NCI-H146 treated with DMSO at 0.1 percent for 48 hours (cell line): Measurements from ENCODE around the gene USP13.
A peak's percentile ranks its signal among the peaks of the same experiment; 100 is the strongest.

Experiments
- DNase-seq: peaks from one replicate; lab custom pipeline; 2025; ENCODE audit not compliant: unreplicated experiment; lab: John Stamatoyannopoulos, UW

USP13 gene

DNA sequence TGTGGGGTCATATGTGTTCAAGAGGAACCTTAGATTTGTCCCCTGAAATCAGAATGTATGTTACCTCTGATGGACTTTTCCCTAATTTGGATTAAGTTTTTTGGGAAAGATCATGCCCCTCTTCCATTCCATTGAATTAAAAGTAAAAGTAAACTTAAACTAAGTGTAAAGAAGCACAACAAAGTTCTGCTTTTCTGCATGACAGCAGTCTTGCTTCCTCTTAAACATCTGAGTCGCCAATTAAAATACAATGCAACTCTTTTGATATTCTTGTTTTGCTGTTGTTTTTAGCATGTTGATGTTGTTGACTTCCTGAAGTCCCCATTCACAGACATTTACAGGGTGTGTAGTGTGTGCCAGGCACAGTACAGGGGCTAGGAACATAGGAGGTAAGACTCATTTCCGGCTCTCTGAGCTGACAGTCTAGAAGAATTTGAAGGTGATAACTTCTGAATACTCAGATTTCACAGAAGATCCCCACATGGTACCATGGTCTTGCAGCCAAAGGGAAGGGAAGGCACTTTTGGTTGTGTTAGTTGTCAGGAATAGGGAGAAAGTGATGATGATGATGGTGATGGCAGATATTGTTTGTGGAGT lies 45.0 kb downstream of the USP13 start:
- no peak for DNase-seq

DNA sequence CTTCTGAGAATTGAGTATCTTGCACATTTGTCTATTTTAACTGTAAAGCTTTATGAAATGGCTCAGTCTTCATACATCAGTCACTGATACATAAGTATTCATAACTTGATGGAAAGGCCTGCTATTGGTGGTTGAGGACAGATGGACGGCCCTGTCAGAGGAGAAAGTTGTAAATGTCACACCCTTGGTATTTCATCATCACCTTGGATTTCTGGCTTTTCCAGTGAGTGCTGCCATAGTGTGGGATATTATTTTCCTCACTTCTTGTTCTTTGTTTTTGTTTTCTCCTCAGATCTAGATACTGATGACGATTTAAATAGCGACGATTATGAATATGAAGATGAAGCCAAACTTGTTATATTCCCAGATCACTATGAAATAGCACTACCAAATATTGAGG lies 47.9 kb downstream of the USP13 start:
- DNase-seq: no peak

DNA sequence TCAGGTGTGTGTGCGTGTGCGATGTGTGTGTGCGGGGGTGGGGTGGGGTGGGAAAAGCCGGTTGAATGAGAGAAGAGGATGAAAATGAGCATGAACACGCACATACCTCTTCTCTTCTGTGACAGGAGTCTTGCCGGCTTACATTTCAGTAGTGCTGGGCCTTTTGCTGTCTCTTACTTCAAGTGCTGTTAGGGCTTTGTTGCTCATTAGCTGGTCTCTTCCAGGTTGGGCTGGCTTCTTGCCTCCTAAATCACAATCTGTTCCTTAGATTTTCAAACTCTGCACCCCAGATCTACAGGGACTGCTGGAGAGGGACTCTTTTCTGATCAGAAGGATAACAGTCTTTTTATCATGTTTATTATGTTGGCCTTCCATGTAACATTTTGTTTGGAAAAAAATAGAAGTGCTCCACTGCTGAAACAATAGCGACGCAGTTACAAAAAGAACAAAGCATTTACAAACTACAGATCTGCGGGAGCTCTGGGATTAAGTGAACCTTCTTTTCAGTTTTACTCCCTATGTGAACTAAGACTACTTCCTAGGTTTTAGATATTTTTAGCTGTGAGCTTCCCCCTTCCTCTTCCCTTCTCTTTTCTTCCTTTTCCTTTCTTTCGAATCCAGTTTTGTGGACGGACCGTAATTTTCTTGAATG lies 48.5 kb downstream of the USP13 start:
- no peak for DNase-seq

DNA sequence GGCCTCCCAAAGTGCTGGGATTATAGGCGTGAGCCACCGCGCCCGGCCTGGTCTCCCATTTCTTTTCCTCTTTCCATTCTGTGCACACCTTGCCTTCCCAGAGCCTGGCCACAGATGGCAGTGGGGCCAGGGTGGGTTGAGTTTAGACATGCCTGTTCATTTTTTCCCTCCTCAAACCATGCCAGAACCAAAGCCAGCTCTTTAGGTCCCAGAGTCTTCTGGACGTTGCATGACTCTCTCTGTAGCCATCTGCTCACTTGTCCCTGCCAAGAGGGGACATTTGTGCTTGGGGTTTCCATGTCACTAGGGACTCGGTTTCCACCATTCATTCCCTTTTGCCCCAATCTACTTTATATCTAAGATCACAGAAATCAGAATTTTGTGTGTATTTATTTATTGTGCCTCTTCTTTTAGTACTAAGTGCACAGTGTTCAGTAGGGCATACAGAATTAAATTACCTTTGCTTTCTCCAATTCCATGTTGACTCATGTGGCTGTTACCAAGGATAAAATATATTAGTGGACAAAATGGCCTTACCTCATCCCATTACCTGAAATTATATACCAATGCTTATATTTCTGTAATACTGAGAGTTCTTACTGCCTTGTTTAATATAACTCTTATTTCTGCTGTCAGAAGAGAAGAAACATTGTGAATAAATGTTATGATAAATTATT lies 49.6 kb downstream of the USP13 start:
- no peak for DNase-seq

DNA sequence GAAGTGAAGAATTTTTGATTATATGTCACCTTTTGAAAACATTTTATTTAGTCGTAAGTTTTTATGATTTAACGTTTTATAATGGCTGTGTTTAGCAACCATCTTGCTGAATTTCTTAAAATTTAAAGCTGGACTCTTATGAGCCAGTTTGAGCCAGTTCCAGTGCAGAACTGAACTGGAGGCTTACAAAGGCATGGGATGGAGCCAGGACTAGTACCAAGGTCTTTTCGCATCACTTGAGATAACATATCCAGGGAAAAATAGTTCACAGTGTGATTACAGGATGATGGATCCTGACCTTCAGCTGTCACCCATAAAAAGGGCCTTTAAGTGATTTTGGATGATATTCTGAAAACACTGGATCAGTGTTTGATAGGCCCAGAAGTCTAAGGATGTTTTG lies 51.0 kb downstream of the USP13 start:
- DNase-seq: no peak

DNA sequence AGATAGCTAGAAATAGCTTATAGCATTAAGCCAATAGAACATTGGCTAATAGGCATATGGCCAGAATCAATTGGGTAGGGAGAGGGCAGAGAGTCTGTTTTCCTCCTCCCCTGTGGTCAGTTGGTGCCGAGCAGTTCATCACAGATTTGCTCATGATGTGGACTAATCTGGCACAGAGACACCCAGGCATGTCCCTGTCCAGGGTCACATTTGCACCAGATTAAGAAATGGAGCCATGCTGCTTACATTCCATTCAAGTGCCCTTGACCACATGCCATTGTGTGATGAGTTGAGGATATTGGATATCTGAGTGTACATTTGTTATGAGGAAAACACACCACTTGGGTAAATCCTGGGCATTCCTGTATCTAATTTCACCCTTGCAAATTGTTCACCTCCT lies 53.4 kb downstream of the USP13 start:
- DNase-seq: no peak

DNA sequence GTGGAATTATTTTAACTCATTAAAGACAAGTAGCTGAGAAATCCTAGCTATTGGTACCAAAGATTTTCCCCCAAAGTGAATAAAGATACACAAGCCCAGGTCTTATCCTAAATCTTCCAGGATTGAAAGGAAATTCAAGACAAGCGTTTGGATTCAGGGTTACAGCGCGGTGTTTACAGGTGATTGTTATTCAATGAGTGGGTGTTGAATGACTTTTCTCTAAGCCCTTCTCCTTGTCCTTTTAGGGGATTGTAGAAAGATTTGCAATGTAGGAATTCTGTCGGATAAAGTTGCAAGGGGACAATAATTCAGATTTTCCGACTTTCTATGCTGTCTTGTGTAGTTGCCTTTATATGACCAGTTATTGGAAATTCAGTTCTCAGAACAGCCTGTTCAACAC lies 57.2 kb downstream of the USP13 start:
- DNase-seq: no peak

DNA sequence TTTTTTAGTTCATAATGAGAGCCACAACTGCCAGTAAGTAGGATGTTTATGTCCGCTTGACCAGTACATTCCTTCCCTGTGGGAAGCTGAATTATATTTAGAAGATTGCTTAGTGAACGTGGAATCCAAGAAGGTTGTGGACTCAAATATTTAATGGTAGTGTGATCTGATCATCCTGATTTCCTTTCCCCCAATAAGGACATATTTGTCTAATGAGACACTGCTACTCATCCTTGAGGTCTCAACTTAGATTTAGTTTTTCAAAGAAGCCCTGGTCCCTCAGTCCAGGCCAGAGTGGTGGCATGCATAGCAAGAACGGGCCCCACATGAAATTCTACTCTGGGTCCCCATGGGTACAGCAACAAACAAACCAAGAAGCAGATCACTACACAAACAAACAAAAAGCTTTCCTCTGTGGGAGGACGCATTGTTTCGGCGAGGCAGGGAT lies 60.8 kb downstream of the USP13 start:
- no peak for DNase-seq

DNA sequence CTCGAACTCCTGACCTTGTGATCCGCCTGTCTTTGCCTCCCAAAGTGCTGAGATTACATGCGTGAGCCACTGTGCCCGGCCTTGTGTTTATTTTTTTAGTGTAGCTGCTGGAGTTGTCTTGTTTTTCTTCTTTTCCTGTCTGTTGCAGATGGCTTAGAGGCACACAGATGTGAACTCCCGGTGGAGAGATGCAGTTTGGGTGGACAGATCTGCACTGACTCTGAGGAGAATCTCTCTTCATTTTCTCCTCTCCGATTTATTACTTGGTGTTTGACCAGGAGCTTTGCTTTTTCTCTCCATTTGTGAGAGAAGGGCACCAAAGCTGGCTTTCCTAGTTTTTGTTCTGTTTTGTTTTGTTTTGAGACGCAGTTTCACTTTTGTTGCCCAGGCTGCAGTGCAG lies 62.7 kb downstream of the USP13 start:
- DNase-seq: no peak

DNA sequence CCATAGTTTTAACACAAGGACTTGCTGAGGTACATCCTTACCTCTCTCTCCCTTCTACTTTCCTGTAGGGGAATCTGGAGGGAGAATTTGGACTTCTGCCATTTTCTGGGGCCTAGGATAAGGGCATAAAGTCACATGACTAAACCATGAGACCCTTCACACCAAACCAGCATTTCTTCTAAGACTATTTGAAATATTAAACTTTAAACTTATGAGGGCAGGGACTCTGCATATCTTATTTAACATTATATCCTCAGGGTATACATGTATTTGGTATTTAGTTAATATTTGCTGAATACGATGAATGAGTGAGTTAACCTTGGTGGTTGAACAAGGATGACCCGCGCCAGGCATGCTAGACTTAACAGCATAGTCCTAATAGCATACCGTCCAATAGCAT lies 63.4 kb downstream of the USP13 start:
- DNase-seq: no peak

DNA sequence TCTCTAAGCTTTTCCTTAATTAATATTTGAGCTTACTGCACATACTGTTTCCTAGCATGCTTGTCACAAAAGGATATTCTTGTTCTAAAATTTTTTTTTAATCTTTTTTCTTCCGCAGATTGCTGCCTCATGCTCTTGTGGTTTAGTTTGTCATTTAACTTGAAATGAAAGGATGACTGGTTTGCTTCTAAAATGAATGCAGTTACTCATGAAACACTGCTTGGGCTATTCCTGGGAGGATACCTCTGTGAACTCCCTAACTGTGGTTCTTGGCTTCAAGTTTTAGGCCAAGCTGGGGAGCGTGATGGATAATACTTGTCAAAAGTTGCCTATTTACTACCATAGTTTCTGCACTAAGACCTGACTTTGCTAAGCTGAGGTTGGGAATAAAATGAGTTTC lies 64.0 kb downstream of the USP13 start:
- no peak for DNase-seq

DNA sequence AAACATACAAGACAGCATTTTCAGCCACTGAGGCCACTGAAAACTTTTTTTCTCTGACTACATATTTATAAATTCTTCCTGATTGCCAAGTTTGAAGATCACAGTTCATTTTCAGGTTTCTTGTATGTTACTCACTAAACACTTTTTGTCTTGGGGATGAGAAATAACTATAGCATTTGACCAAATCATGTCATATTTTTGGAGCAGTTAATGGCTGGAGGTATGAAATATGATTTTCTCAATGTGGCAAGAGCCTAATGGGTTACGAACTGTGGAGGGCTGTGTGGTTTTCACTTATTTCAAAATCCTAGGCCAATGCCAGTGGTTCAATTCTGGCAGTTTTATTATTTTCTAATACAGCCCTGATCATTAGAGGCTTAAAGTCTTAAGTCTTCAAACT lies 64.4 kb downstream of the USP13 start:
- DNase-seq: no peak

DNA sequence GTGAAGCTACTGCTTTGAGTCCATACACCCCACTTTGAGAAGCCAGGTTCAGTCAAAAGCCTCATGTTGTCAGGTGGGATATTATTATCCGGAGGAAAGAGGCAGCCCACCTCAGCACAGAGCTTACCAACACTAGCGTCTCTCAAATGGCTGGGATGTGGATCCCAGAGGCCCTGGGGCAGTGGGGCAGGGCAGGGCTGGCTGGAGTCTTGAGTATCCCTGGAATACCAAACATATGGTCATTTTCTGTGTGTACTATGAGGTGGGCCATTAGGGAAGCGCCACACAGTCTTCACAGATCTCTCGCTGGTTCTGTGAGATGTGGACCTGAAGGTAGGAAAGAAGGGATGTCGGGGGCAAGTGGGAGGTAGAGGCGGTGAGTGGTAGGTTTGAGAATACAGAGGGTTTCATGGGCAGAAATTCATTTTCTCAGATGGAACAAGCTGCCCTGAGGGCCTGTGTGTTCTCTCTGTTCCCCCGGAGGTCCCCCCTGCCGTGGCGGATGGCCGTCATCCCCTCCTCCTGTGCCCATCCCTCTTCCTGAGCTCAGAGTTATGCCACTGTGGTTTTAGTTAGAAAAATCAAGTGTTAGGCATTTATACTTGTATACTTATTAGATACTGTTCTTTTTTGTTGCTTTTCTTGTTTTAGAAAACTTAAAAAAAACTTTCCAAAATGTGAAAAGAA lies 66.4 kb downstream of the USP13 start:
- DNase-seq: peak; percentile 39

DNA sequence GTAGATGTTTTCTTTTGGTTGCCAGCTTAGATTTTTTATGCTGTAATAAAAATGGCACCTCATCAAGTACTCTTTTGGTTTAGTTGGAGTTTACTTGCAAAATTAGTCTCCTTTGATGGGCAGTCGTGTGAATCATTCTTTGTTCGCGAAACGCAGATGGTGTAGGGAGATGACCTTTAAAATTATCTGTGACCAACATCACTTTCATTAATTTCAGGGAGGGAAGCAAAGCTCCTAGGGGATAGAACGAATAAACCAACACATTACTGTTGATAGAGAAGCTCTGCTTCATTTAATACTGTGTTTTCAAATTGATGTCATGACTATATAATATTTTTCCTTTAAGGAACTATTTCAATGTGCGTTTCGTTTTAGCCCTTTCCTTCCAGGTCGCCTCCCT lies 67.4 kb downstream of the USP13 start:
- DNase-seq: peak; percentile 82

DNA sequence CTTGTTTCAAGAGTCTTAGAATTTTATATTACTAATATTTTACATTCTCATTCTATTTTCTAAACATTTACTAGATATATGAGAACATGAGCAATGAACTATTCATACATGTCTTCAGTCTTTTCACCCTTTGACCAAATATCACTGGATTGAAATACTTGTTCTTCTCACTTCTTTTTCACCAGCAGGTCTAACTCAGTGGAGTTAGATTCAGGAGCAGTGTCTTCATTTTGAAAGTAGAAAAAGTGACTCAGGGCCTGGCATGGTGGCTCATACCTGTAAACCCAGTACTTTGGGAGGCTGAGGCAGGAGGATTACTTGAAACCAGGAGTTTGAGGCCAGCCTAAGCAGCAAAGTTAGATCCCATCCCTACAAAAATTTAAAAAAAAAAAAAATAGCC lies 70.8 kb downstream of the USP13 start:
- DNase-seq: no peak

DNA sequence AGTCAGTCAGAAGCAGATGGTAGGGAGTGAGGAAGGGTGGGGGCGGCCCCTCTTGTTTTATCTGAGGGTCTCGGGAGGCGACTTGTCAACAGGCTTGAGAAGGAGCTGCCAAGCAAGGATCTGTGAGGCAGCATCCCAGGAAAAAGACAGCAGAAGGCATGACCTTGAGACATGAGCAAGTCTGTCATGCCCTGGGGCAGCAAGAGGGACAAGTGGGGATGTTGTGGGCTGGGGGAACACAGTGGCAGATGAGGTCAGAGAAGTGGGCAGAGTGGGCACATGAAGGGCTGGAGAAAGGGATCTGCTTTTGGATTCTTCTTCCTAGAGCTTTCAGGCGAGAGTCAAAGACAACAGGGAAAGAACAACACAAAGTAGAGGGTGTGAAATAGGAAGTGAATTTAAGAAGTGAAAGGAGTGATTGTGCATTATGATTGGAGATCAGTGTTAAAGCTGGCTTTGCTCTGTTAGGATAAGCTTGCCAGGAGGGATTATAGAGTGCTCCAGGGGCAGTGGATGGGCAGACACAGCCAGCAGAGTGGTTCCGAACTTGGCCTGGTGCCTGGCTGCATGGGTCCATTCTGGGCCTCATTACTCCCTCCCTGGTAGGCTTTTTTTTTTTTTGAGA lies 73.3 kb downstream of the USP13 start:
- no peak for DNase-seq

DNA sequence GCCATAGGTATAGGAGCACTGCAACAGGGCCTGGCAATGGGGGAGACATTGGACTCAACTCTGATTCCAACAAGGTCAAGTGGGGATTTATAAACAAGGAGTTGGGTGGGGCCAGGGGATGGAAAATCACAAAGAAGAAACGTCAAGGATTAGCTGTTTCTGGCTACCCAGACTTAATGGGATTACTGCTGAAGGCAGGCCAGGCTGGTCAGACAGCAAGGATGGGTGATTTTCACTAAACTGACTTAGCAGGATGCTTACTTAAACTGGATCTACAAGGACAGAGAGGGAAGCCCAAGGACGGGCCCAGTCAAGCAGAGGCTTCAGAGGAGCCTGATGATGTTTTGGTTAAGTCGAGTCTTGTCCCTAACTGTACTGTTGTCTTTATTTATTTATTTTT lies 76.2 kb downstream of the USP13 start:
- DNase-seq: no peak

DNA sequence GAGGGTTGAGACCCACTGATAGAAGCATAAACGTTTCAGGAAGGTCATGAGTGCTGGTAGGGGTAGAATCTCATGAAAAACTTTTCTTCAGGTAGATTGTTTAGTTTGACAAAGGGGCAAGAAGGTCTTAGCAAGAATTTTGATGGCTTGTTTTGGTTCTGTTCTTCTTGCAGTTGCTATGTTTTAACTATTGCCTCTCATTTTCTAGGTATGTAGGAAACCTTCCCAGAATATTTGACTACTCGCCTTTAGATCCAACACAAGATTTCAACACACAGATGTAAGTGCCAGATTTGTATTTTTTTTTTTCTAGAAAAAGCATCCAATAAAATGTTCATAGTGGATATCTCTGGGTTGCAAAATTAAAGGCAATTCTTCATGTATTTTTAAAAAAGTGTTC lies 77.1 kb downstream of the USP13 start:
- no peak for DNase-seq

DNA sequence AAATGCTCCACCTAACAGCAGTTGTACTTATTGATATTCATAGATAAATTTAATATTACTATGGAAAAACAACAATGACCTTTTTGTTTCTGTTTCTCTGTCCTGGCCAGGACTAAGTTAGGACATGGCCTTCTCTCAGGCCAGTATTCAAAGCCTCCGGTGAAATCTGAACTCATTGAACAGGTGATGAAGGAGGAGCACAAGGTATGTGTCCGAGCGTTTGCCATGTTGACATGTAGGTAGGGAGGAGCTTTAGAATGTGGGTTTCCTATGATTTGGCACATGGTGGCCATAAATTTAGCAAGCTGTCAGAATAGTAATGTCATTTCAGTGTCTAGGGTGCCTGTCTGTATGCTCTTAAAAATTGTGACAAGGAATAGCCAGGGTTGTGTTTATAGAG lies 77.7 kb downstream of the USP13 start:
- DNase-seq: no peak

DNA sequence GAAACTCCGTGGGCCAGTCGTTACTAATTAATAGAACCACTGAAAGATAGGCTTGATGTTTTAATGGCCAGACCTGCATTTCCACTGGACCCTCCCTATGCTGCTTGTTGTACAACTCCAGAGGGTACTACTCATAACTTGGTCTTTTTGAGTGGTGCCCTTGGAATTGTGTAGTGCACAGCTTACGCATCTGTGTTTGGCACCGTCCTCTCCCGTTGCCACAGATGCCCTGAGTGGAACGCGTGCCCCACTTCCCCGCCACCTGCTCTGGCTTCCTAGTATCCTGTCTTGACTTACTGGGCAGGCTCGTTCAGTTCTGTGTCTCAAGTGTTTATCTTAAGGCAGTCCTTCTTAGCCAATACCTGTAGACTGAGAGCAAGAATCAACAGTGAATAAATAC lies 78.7 kb downstream of the USP13 start:
- DNase-seq: no peak

DNA sequence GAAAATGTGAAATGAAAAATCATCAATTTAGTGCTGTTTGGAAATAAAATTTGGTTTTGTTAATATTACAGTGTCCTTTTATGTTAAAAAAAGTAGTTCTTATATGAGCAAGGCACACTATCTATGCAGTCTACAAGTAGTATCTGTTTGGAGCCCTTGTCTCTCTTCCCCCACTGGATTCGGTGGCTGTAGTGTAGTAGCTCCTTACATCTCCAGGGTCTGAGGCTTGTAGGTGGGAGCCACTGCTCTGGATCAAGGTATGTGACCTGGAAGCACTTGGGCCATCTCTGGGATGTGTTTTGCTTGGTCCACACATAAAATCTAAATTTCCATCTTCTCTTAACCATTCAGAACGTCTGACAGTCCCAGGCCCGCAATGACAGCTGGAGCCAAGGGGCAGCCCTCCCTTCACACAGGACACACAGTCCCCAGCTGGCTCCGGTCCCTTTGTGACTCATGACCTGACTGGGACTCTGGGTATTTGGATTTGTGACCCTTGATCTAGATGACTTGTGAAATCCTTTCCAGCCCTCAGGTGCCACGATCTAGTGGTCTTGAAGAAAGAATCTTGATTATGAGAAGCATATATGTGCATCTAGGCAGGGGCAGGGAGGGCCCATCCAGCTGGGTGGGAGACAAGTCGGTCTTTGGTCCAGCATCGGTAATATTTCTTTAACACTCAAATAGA lies 80.0 kb downstream of the USP13 start:
- DNase-seq: no peak
